ENCODE data around the gene NKX1-2. TPM values are rescaled to one million over a fixed set of nuclear protein-coding genes. Genes with fewer than 3 reads are reported as not detected.
"Not testable (repeated sequence)": the region's sequence is repeated elsewhere in the genome, so short reads cannot be mapped to it uniquely, and the experiment has no call there.

Gene NKX1-2
- total RNA-seq, 1 donor from 2014 or later = not detected

- no peak for DNase-seq (ENCODE audit: low read depth)
Observed at GRCh38 chr10:124449170-124450011, 444 bp downstream of the NKX1-2 start.

- no peak for DNase-seq (ENCODE audit: low read depth)
Observed at GRCh38 chr10:124448696-124449169, 1.1 kb downstream of the NKX1-2 start.

GRCh38 chr10:124447751-124448466, 1.9 kb downstream of the NKX1-2 start:
- no peak for DNase-seq (ENCODE audit: low read depth)

GRCh38 chr10:124446830-124447750, 2.7 kb downstream of the NKX1-2 start:
- DNase-seq (ENCODE audit: low read depth) = no peak

GRCh38 chr10:124441694-124442093, 8.1 kb downstream of the NKX1-2 start:
- not testable (repeated sequence) for DNase-seq (ENCODE audit: low read depth)

GRCh38 chr10:124436191-124436638, 13.6 kb downstream of the NKX1-2 start:
- DNase-seq (ENCODE audit: low read depth) = no peak

- DNase-seq (ENCODE audit: low read depth) = not testable (repeated sequence)
Observed at GRCh38 chr10:124435683-124436082, 14.2 kb downstream of the NKX1-2 start.

- DNase-seq (ENCODE audit: low read depth) = no peak
Observed at GRCh38 chr10:124433461-124433860, 16.4 kb downstream of the NKX1-2 start.

- DNase-seq (ENCODE audit: low read depth) = no peak
Observed at GRCh38 chr10:124430077-124430476, 19.8 kb downstream of the NKX1-2 start.

- no peak for DNase-seq (ENCODE audit: low read depth)
Observed at GRCh38 chr10:124429576-124429975, 20.3 kb downstream of the NKX1-2 start.

GRCh38 chr10:124428207-124428777, 21.5 kb downstream of the NKX1-2 start:
- DNase-seq (ENCODE audit: low read depth) = no peak

- no peak for DNase-seq (ENCODE audit: low read depth)
Observed at GRCh38 chr10:124425227-124425962, 24.4 kb downstream of the NKX1-2 start.

- DNase-seq (ENCODE audit: low read depth) = no peak
Observed at GRCh38 chr10:124423813-124424212, 26.0 kb downstream of the NKX1-2 start.

GRCh38 chr10:124422742-124423141, 27.1 kb downstream of the NKX1-2 start:
- DNase-seq (ENCODE audit: low read depth) = no peak

GRCh38 chr10:124420254-124420653, 29.6 kb downstream of the NKX1-2 start:
- DNase-seq (ENCODE audit: low read depth) = no peak

- DNase-seq (ENCODE audit: low read depth) = no peak
Observed at GRCh38 chr10:124419635-124420034, 30.2 kb downstream of the NKX1-2 start.

GRCh38 chr10:124418726-124419501, 30.9 kb downstream of the NKX1-2 start, which contains the start of gene OAT:
Gene OAT (minus strand): TSS chr10:124418923. CDS start chr10:124412171, 6,752 bp downstream.
- DNase-seq (ENCODE audit: low read depth) = peak; percentile 82

- DNase-seq (ENCODE audit: low read depth) = peak; percentile 15
Observed at GRCh38 chr10:124417895-124418725, 31.7 kb downstream of the NKX1-2 start.

- no peak for DNase-seq (ENCODE audit: low read depth)
Observed at GRCh38 chr10:124416733-124417132, 33.1 kb downstream of the NKX1-2 start.
